K562 (cell line): ENCODE results near the gene ANP32B. TPM values are rescaled to one million over a fixed set of nuclear protein-coding genes. Genes with fewer than 3 reads are reported as not detected.

Source experiments
- BRD4 ChIP-seq: fragments of 200-600 bp; sonication (generic); IDR thresholded peaks from 2 replicates; pipeline ENCODE4 v1.6.1; 2017; ENCODE audit warnings: inconsistent platforms
- CREB1 ChIP-seq, 2 experiments: sonication (generic) in 1 of 2; formaldehyde crosslinking in 1 of 2; IDR thresholded peaks; 2 replicates each; pipeline versions ENCODE4 v1.6.1 to v1.8.0; 2012 to 2022; ENCODE audit warnings: inconsistent platforms in 1 of 2, mild to moderate bottlenecking in 1 of 2, missing genetic modification reagents in 1 of 2, moderate library complexity in 1 of 2
- FOXK2 ChIP-seq, 2 experiments: fragments of 450-650 bp; IDR thresholded peaks in 1 of 2; conservative IDR thresholded peaks in 1 of 2; 2 replicates each; pipeline ENCODE4 v1.6.1; 2016; ENCODE audit warnings: low read depth in 2 of 2, mild to moderate bottlenecking in 1 of 2
- GMEB1 ChIP-seq: fragments of 250-450 bp; sonication (Bioruptor Pico); IDR thresholded peaks from 2 replicates; pipeline ENCODE4 v1.4.0; 2020; ENCODE audit warnings: mild to moderate bottlenecking
- GTF2A2 ChIP-seq: IDR thresholded peaks from 2 replicates; pipeline ENCODE4 v1.6.1; 2016; ENCODE audit warnings: mild to moderate bottlenecking, missing genetic modification characterization, missing compliant biosample characterization
- MECOM ChIP-seq: fragments of 250-450 bp; sonication (Bioruptor Pico); IDR thresholded peaks from 2 replicates; pipeline ENCODE4 v1.8.0; 2022; ENCODE audit warnings: inconsistent platforms
- MLLT1 ChIP-seq, 2 experiments: fragments of 450-650 bp; IDR thresholded peaks; 2 replicates each; pipeline ENCODE4 v1.6.1; 2016
- MTA2 ChIP-seq: fragments of 450-650 bp; IDR thresholded peaks from 2 replicates; pipeline ENCODE4 v1.6.1; 2016; ENCODE audit warnings: low read depth
- PPARD ChIP-seq: fragments of 250-450 bp; sonication (Bioruptor Pico); IDR thresholded peaks from 2 replicates; pipeline ENCODE4 v1.8.0; 2022; ENCODE audit warnings: inconsistent platforms, mild to moderate bottlenecking, moderate library complexity
- SREBF1 ChIP-seq: fragments of 150-350 bp; IDR thresholded peaks from 2 replicates; pipeline ENCODE4 v1.6.1; 2014; ENCODE audit warnings: antibody characterized with exemption, low read depth, low read length, borderline replicate concordance
- TEAD4 ChIP-seq, 2 experiments: sonication (generic) in 1 of 2; formaldehyde crosslinking in 1 of 2; IDR thresholded peaks; 2 replicates each; pipeline versions ENCODE4 v1.6.1 to v1.8.0; 2012 to 2022; ENCODE audit warnings: borderline replicate concordance in 1 of 2, inconsistent platforms in 1 of 2, low read length in 1 of 2, mild to moderate bottlenecking in 1 of 2, missing genetic modification reagents in 1 of 2
- ZNF318 ChIP-seq, 2 experiments: fragments of 450-650 bp; IDR thresholded peaks; 2 replicates each; pipeline ENCODE4 v1.6.1; 2016; ENCODE audit warnings: mild to moderate bottlenecking in 2 of 2, borderline replicate concordance in 1 of 2, low read depth in 1 of 2, moderate library complexity in 1 of 2
- ZNF395 ChIP-seq: fragments of 200-800 bp; sonication (Bioruptor generic); IDR thresholded peaks from 2 replicates; pipeline ENCODE4 v1.6.1; 2017; ENCODE audit warnings: missing genetic modification characterization, missing compliant biosample characterization
- ZNF583 ChIP-seq: fragments of 250-450 bp; sonication (Bioruptor Pico); IDR thresholded peaks from 2 replicates; pipeline ENCODE4 v1.4.0; 2020
- ZNF785 ChIP-seq: fragments of 250-450 bp; sonication (Bioruptor Pico); IDR thresholded peaks from 2 replicates; pipeline ENCODE4 v1.4.0; 2020; ENCODE audit warnings: mild to moderate bottlenecking
- ZNF830 ChIP-seq: fragments of 250-450 bp; sonication (Bioruptor Pico); IDR thresholded peaks from 2 replicates; pipeline ENCODE4 v1.5.0; 2021; ENCODE audit warnings: mild to moderate bottlenecking
- polyA plus RNA-seq, 8 experiments: library from polyadenylated mRNA; depleted of rRNA in 4 of 8; stranded (reverse) in 5 of 8; unstranded in 3 of 8; fragments of >200 nt; fragmentation: Nextera tagmentation in 2 of 8; fragmentation: Illumina TruSeq in 1 of 8; extraction: Ambion mirVana in 2 of 8; extraction: Trizol in 1 of 8; gene quantifications; 2 replicates each; pipeline versions ENCODE4 v1.2.1 to v1.2.3, GENCODE V29; 2011 to 2014; ENCODE audit warnings: inconsistent platforms in 1 of 8, missing spikeins in 1 of 8
- total RNA-seq, 7 experiments: library from RNA; depleted of rRNA in 6 of 7; stranded (reverse); fragments of >200 nt in 6 of 7; fragmentation: Illumina TruSeq in 2 of 7; extraction: Trizol in 2 of 7; gene quantifications; 2 replicates each; pipeline versions ENCODE4 v1.2.1 to v1.2.3, GENCODE V29; 2011 to 2021; ENCODE audit warnings: low replicate concordance in 1 of 7

The ANP32B gene
- total and polyA plus RNA-seq, 9 of the 15 experiments (the other 6 are each of a cell fraction or from before 2014, with no cell fraction given), result 68.9 to 815 (median 141) TPM

- peak; percentile 91 for TF ChIP-seq MECOM (CRISPR knock-in tag)
- no peak for TF ChIP-seq ZNF318 (IDR thresholded peaks at IDR 0.05; ENCODE audit: borderline replicate concordance in 1 of 2, low read depth in 1 of 2)
- peak; percentile 71 for TF ChIP-seq GTF2A2 (tag)
- no peak for TF ChIP-seq ZNF785 (CRISPR knock-in tag)
- TF ChIP-seq FOXK2 (conservative IDR thresholded peaks at IDR 0.05 in 1 of 2, IDR thresholded peaks at IDR 0.05 in 1 of 2; ENCODE audit: low read depth in 2 of 2), result no peak
- no peak for TF ChIP-seq TEAD4 (IDR thresholded peaks at IDR 0.05; ENCODE audit: low read length)
- no peak for TF ChIP-seq TEAD4 (CRISPR knock-in tag; IDR thresholded peaks at IDR 0.05; ENCODE audit: borderline replicate concordance)
- no peak for TF ChIP-seq ZNF830
- TF ChIP-seq ZNF583 (CRISPR knock-in tag), result peak; percentile 93
- TF ChIP-seq GMEB1 (CRISPR knock-in tag), result 0 out of 2 replicates have a peak, but pooled peaks have one; percentile 42
- TF ChIP-seq MLLT1 (IDR thresholded peaks at IDR 0.05), result no peak
- TF ChIP-seq BRD4, result no peak
- TF ChIP-seq SREBF1, result no peak
- no peak for TF ChIP-seq MTA2
- no peak for TF ChIP-seq ZNF395 (CRISPR knock-in tag)
- no peak for TF ChIP-seq CREB1 (IDR thresholded peaks at IDR 0.05)
- no peak for TF ChIP-seq CREB1 (CRISPR knock-in tag; IDR thresholded peaks at IDR 0.05)
- no peak for TF ChIP-seq PPARD (CRISPR knock-in tag)
Observed at GRCh38 chr9:98050351-98050750, 67.2 kb downstream of the ANP32B start (continued).
